ENCODE data around the gene ARHGAP8. TPM values are rescaled to one million over a fixed set of nuclear protein-coding genes. Genes with fewer than 3 reads are reported as not detected.

ARHGAP8 gene
- total and polyA plus RNA-seq, 2 donors (not counting 1 experiment from before 2014, with no cell fraction given), result 0.37 TPM; not detected in 1

DNA sequence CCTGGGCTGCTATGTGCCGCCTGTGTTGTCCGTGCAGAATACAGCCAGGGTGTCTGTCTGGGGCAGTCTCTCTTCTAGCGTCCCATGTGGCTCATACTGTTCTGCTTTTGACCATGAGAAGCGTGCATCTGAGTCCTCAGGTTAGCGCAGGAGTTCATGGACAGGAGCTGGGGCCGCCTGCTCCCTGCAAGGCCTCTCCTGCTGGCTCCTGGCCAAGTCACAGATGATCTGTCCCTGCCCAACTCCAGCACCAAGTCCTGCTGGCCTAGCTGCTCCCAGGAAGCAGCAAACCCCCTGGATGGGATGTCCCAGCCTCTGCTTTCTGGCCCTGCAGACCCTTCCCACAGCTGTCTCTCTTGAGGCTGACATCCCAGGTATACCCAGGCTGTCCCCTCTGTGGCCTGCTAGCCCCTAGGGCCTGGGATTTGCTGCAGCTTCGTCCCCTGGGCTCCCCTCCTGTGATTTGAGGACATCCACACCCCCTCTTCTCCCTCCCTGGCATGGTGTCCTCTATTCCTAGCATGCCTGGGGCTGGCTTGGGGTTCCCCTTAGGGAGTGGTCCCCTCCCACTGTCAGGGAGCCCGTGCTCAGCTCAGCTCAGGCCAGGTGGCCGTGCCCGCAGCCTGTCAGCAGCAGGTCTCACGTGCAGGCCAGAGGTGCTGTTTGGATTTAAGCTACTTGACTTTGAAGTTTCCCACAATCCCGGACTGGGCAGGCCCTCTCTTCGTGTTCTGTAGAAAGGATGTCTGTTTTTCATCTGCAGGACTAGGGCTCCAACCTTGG, 32.6 kb upstream of the ARHGAP8 start:
- Histone ChIP-seq H3K9me3 (ENCODE audit: control extremely low read depth in 1 of 3, control insufficient read depth in 2 of 3, insufficient read depth in 1 of 3, low read length in 2 of 3) (no peaks in the 10 kb centered on the region), H3K27ac (ENCODE audit: low read length in 2 of 2) (no peak overlapping the region), H3K9ac (ENCODE audit: low read length) (no peak overlapping the region), H2AFZ (ENCODE audit: insufficient read depth, low read depth, low read length, poor library complexity, severe bottlenecking) (no peak overlapping the region), H4K20me1 (ENCODE audit: control insufficient read depth, insufficient read depth, low read length, poor library complexity, severe bottlenecking) (no peaks in the 10 kb centered on the region), H3K4me1 (ENCODE audit: control insufficient read depth in 2 of 2, insufficient read depth in 2 of 2, low read length in 2 of 2) (peaks cover 0 to 15% of the 10 kb centered on the region in 2 donors), H3K4me3 (ENCODE audit: control extremely low read depth in 1 of 5, extremely low read depth in 1 of 5, insufficient read depth in 1 of 5, low read depth in 2 of 5, low read length in 4 of 5) (no peak overlapping the region), H3K79me2 (ENCODE audit: control insufficient read depth, insufficient read depth, low read length) (peaks cover 3% of the 10 kb centered on the region), H3K27me3 (replicated peaks in 1 of 4; ENCODE audit: control extremely low read depth in 1 of 4, control insufficient read depth in 3 of 4, insufficient read depth in 4 of 4, low read length in 3 of 4) (no peaks in the 10 kb centered on the region), H3K4me2 (replicated peaks; ENCODE audit: low read depth, low read length, poor library complexity, severe bottlenecking) (no peak overlapping the region), H3K36me3 (replicated peaks in 1 of 2; ENCODE audit: control extremely low read depth in 1 of 2, control insufficient read depth in 1 of 2, extremely low read depth in 1 of 2, insufficient read depth in 2 of 2, low read length in 1 of 2) (peaks cover 0 to 5% of the 10 kb centered on the region in 2 experiments)
- intact Hi-C loops (cut with micrococcal nuclease), result no loop called here
- peaks cover 14% of the 10 kb centered on the region for H3K4me1 Mint-ChIP-seq
- no peaks in the 10 kb centered on the region for H3K9me3 Mint-ChIP-seq (ENCODE audit: insufficient read depth)
- 64% methylated on average over 11 of the region's 13 CpGs for WGBS (ENCODE audit: insufficient coverage)
- no peaks in the 10 kb centered on the region for H3K27me3 Mint-ChIP-seq
- ChIA-PET CTCF (interaction anchor here (1.3 to 2.1 kb wide), 2 partner anchors 16 to 23 kb away, joined by 6 to 11 read pairs; no protein-coding TSS in a partner anchor), POLR2A (no interaction called here)
- DNase-seq, result no peak
- H3K27ac Mint-ChIP-seq, result no peak overlapping the region
- no peak for TF ChIP-seq EZH2 (IDR thresholded peaks at IDR 0.05; ENCODE audit: borderline replicate concordance, insufficient read depth, low read depth, low read length, poor library complexity, severe bottlenecking)
- TF ChIP-seq, protein P1, sequence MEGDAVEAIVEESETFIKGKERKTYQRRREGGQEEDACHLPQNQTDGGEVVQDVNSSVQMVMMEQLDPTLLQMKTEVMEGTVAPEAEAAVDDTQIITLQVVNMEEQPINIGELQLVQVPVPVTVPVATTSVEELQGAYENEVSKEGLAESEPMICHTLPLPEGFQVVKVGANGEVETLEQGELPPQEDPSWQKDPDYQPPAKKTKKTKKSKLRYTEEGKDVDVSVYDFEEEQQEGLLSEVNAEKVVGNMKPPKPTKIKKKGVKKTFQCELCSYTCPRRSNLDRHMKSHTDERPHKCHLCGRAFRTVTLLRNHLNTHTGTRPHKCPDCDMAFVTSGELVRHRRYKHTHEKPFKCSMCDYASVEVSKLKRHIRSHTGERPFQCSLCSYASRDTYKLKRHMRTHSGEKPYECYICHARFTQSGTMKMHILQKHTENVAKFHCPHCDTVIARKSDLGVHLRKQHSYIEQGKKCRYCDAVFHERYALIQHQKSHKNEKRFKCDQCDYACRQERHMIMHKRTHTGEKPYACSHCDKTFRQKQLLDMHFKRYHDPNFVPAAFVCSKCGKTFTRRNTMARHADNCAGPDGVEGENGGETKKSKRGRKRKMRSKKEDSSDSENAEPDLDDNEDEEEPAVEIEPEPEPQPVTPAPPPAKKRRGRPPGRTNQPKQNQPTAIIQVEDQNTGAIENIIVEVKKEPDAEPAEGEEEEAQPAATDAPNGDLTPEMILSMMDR (IDR thresholded peaks at IDR 0.05), result no peak
- no peak overlapping the region for H3K4me3 Mint-ChIP-seq
- ATAC-seq (ENCODE audit: low read depth), result no peak

GRCh38 chr22:44721213-44721612, 31.2 kb upstream of the ARHGAP8 start:
- TF ChIP-seq, protein P1 (IDR thresholded peaks at IDR 0.05), result no peak
- no peak for TF ChIP-seq EZH2 (IDR thresholded peaks at IDR 0.05; ENCODE audit: borderline replicate concordance, insufficient read depth, low read depth, low read length, poor library complexity, severe bottlenecking)
- Histone ChIP-seq H3K79me2 (ENCODE audit: control insufficient read depth, insufficient read depth, low read length) (peaks cover 3% of the 10 kb centered on the region), H3K4me3 (ENCODE audit: control extremely low read depth in 1 of 5, extremely low read depth in 1 of 5, insufficient read depth in 1 of 5, low read depth in 2 of 5, low read length in 4 of 5) (no peak overlapping the region), H4K20me1 (ENCODE audit: control insufficient read depth, insufficient read depth, low read length, poor library complexity, severe bottlenecking) (no peaks in the 10 kb centered on the region), H3K27me3 (replicated peaks in 1 of 4; ENCODE audit: control extremely low read depth in 1 of 4, control insufficient read depth in 3 of 4, insufficient read depth in 4 of 4, low read length in 3 of 4) (no peaks in the 10 kb centered on the region), H3K27ac (ENCODE audit: low read length in 2 of 2) (no peak overlapping the region), H3K36me3 (replicated peaks in 1 of 2; ENCODE audit: control extremely low read depth in 1 of 2, control insufficient read depth in 1 of 2, extremely low read depth in 1 of 2, insufficient read depth in 2 of 2, low read length in 1 of 2) (peaks cover 0 to 9% of the 10 kb centered on the region in 2 experiments), H2AFZ (ENCODE audit: insufficient read depth, low read depth, low read length, poor library complexity, severe bottlenecking) (no peak overlapping the region), H3K4me2 (replicated peaks; ENCODE audit: low read depth, low read length, poor library complexity, severe bottlenecking) (no peak overlapping the region), H3K9ac (ENCODE audit: low read length) (no peak overlapping the region), H3K4me1 (ENCODE audit: control insufficient read depth in 2 of 2, insufficient read depth in 2 of 2, low read length in 2 of 2) (peaks cover 0 to 15% of the 10 kb centered on the region in 2 donors), H3K9me3 (ENCODE audit: control extremely low read depth in 1 of 3, control insufficient read depth in 2 of 3, insufficient read depth in 1 of 3, low read length in 2 of 3) (no peaks in the 10 kb centered on the region)
- Mint-ChIP-seq H3K4me3 (no peak overlapping the region), H3K27me3 (no peaks in the 10 kb centered on the region), H3K4me1 (peaks cover 14% of the 10 kb centered on the region), H3K27ac (no peak overlapping the region), H3K9me3 (ENCODE audit: insufficient read depth) (no peaks in the 10 kb centered on the region)
- DNase-seq, result no peak
- no peak for ATAC-seq (ENCODE audit: low read depth)
- ChIA-PET CTCF (no interaction called here), POLR2A (no interaction called here)
- WGBS (ENCODE audit: insufficient coverage), result 79% methylated on average over 6 of the region's 7 CpGs
- intact Hi-C loops (cut with micrococcal nuclease), result no loop called here

Data from B cell (primary cell).